NOMO-1 treated with DMSO at 0.1 percent for 48 hours (cell line): Measurements from ENCODE around the gene SPATA2L.

ENCODE experiments used
- DNase-seq: peaks from one replicate; lab custom pipeline; 2025; ENCODE audit not compliant: unreplicated experiment; lab: John Stamatoyannopoulos, UW

Gene SPATA2L, protein sequence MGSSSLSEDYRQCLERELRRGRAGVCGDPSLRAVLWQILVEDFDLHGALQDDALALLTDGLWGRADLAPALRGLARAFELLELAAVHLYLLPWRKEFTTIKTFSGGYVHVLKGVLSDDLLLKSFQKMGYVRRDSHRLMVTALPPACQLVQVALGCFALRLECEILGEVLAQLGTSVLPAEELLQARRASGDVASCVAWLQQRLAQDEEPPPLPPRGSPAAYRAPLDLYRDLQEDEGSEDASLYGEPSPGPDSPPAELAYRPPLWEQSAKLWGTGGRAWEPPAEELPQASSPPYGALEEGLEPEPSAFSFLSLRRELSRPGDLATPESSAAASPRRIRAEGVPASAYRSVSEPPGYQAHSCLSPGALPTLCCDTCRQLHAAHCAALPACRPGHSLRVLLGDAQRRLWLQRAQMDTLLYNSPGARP

DNA sequence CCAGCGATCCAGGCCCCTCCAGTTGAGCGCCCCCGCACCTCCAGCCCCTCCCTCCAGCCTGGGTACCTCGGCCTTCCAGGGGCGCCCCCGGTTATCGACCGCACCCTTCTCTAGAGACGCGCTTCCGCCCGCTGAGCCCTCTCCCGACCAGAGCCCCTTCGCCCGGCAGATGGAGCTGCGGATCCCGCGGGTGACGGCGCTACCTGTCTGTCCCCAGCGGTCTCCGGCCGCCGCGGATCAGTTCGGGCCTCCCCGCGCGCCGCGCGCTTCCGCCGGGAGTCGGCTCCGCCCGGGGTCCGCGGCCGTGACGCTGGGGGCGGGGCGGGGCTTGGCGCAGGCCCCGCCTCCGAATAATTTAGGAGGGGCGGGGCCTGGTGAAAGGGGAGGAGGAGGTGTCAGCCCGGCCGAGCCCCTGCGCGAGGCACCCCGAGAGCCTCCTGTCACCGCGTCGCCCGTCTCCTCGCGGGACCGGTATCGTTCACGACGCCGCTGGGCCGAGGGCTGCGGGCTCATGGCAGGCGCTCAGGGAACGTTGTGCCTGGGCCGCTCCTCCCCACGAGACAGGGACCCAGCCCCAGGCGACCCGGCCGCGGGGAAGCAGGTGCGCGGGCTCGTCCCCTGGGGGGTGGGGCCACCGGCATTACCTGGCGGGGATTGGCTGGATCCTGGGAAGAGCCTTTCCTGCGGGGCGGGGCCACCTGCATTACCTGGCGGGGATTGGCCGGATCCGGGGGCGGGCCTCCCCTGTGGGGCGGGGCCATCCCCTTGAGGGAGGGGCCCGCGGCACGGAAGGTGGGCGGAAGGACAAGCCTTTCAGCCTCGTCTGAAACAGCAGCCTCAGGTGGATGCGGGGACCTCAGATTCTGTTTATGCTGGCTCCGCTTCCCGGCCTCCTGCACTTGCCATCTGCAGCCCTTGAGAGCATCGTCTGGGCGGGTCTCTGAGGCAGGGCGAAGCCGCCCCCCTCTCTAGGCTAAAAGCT, at the start of gene SPATA2L:
Gene SPATA2L, minus strand, starts transcription at position 281 of the 982 bp plus-strand sequence. CDS start 473 bp downstream, outside the sequence.
- peak; percentile 93 for DNase-seq

- DNase-seq, result peak; percentile 79
These were observed 48.1 kb upstream of the SPATA2L start for GRCh38 chr16:89749637-89750036.

DNA sequence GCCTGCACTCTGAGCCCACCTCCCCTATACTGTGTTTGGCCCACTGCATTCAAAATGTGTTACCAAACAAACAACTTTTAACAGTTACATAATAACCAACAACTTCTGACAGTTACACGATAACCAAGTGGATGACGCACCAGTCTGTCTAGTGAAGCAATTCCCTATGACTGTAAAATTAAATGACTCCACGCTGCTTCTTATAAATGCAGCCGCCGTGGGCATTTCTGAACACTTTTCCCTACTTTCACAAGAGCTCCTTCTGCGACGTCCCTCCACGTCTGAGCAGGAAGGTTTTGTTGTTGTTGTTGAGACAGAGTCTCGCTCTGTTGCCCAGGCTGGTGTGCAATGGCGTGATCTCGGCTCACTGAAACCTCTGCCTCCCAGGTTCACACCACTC, 47.4 kb upstream of the SPATA2L start:
- no peak for DNase-seq

DNA sequence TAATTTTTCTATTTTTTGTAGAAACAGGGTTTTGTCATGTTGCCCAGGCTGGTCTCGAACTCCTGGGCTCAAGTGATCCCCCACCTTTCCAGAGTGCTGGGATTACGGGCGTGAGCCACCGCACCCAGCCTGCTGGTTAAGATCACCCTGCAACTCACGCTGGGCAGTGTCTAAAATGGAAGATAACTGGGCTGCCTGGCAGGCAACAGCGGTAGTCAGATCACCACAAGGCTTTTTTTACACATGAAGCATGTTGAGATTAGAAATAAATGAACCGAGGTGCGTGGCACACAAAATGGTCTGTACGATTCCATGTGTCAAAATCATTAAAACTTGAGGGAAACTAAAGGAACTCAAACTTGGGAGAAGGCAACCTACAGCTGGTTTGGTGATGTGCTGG, 46.6 kb upstream of the SPATA2L start:
- DNase-seq, result no peak

- no peak for DNase-seq
These were observed 44.5 kb upstream of the SPATA2L start for GRCh38 chr16:89746043-89746442.

DNA sequence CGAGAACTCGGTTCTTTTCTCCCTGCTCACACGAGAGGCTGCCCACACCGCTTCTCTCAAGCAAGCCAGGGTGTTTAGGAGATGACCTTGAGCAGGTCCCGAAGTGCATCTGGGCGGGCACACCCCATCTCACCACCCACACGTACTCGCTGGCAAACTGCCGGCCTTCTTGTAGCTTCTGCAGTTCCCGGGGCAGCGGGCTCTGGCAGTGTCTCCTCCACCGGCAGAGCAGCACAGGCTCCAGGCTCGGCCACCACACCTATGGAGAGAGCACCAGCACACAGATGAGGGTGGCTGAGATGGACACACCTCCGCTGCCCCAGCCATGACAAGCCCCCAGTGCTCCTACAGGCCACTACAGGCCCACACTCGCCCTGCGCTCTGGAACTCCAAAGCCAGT, 43.3 kb upstream of the SPATA2L start:
- no peak for DNase-seq

DNA sequence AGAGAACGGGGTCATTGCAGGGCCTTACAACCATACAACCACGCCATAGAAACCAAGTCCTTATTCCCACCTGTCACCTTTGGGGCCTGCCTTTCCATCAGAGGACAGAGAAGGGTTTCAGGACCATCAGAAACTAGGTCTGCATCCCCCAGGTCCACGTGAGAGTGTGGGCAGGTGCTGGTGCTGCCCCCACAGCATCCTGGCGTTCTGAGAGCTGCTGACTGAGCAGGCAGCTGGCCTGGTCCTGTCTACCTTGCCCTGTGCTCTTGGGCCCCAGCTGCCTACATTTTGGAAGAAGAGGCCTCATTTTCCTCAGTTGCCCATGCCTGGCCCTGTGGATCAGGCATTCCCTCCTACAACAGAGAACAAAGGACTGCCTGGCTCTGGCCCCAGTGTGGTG, 41.4 kb upstream of the SPATA2L start:
- no peak for DNase-seq

DNA sequence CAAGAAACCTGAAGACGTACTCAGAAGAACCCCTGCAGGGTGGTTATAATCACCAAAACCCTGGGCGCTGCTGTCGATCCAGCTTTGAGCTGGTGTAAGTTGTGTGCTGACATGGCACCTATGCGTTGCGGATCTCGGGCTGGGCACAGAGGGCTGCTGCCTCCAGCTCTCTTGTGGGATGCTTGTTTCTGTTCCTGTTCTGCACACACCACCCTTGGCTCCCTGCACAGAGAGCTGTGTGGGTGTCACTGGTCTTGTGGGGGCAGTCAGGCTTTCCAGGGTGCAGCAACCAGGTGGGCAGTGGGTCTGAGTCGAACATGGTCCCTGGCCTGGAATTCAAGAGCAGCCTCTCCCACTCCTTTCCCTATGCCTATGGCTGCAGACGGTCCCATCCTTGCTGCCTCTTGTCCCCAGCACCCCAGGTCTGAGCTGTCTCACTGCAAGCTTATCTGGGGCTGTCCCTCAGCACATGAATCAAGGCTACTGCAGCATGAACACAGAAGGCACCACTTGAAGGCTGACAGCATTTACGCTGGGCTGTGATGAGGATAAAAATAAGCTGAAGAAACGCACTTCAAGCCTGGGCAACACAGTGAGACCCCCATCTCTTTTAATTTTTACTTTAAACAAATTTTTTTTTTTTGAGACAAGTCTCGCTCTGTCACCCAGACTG, 40.0 kb upstream of the SPATA2L start:
- DNase-seq, result no peak

GRCh38 chr16:89739383-89739782, 37.9 kb upstream of the SPATA2L start:
- no peak for DNase-seq

- no peak for DNase-seq
These were observed 37.2 kb upstream of the SPATA2L start for GRCh38 chr16:89738538-89739317.

GRCh38 chr16:89738072-89738377, 36.5 kb upstream of the SPATA2L start:
- DNase-seq, result no peak

DNA sequence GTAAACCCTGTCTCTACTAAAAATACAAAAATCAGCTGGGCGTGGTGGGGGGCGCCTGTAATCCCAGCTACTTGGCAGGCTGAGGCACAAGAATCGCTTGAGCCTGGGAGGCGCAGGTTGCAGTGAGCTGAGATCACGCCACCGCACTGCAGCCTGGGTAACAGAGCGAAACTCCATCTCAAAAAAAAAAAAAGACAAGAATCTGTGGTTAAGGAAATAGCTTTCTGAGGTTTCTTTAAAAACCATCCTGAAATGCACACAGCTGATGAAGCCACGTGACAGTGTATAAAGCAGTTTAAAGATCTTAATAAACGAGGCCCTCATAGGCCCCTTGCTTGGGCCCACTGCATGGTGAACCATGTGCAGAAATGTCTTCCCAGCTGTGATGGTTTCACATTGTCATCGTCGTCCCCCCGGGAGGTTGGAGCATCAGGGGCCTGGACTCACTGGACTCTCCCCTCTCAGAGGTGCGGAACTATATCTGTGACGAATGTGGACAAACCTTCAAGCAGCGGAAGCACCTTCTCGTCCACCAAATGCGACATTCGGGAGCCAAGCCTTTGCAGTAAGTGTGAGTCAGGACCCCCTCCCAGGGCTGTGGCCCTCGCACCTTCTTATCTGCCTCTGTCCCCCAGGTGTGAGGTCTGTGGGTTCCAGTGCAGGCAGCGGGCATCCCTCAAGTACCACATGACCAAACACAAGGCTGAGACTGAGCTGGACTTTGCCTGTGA, 36.0 kb upstream of the SPATA2L start:
- no peak for DNase-seq

- no peak for DNase-seq
These were observed 35.0 kb upstream of the SPATA2L start for GRCh38 chr16:89736554-89736953.

DNA sequence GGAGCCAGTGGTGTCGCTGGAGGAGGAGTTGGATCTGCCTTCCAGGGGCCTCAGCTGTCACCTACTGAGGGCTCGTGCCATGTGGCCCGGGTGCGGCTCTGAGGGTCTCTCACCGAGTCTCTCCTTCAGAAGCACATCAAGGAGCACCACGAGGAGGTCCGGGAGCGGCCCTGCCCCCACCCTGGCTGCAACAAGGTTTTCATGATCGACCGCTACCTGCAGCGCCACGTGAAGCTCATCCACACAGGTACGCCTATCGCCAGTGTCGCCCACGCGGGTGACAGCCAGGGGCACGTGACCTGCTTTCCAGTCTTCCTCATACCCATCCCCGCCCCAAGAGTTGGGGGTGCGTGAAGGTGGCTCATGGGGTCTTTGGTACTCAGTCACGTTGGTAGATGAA, 32.3 kb upstream of the SPATA2L start:
- no peak for DNase-seq

- no peak for DNase-seq
These were observed 31.8 kb upstream of the SPATA2L start for GRCh38 chr16:89733322-89733721.

- DNase-seq, result no peak
These were observed 31.4 kb upstream of the SPATA2L start for GRCh38 chr16:89732918-89733242.

DNA sequence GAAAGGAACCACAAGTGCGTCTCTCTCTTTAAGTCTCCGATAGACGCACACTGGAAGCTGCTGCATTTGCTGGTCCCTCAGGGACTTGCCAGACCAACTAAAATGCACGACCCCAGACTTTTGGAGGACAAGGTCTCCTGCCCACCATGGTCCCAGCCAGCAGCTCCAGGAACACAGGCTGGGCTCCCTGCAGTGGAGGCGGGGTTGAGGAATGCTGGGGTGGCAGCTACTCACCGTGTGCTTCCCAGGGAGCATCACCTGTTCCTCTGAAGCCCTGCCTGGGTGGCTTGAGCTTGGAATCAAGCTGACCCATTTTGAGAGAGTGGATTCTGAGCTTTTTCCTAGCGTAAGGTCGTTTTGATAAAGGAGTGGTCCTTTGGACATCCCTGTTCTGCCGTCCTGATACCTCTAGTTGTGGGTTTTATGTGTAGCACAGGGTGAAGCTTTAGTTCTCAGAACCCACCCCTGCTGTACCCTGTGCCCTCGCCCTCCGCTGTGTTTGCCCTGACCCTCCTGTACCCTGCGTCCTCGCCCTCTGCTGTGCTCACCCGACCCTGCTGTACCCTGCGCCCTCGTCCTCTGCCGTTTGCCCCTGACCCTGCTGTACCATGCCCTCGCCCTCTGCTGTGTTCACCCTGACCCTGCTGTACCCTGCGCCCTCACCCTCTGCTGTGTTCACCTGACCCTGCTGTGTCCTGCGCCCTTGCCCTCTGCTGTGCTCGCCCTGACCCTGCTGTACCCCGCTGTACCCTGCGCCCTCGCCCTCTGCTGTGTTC, 30.8 kb upstream of the SPATA2L start:
- DNase-seq, result no peak

GRCh38 chr16:89730610-89731234, 29.2 kb upstream of the SPATA2L start:
- no peak for DNase-seq
